Limb (tissue), 2 donors: Measurements from ENCODE around the gene MYH14.

Source experiments
- DNase-seq, 2 donors: peaks; one replicate each; pipeline ENCODE4 v3.0.0-alpha.2; 2016; ENCODE audit errors: extremely low spot score in 2 of 2

The MYH14 gene

GRCh38 chr19:50359328-50359818 is 156.0 kb downstream of the MYH14 start:
- DNase-seq, result no peak
